ENCODE data around the gene ZBTB46.
"Not testable (repeated sequence)": the region's sequence is repeated elsewhere in the genome, so short reads cannot be mapped to it uniquely, and the experiment has no call there.

ZBTB46 gene

DNA sequence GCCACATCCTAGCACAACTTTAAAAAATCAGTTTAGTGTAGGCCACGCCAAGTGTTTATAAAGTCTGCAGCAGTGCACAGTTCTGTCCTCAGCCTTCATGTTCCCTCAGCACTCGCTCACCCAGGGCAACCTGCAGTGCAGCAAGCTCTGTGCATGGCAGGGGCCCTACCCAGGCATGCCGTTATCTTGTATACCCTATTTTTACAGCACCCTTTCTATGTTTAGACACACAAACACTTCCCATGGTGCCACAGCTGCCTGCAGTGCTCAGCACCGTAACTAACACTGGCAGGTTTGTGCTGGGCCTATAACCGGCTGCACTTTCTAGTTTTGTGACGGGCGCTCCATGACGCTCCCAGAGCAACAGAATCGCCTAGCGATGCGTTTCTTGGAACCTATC, 43.8 kb downstream of the ZBTB46 start:
- DNase-seq (ENCODE audit: low spot score), result no peak

DNA sequence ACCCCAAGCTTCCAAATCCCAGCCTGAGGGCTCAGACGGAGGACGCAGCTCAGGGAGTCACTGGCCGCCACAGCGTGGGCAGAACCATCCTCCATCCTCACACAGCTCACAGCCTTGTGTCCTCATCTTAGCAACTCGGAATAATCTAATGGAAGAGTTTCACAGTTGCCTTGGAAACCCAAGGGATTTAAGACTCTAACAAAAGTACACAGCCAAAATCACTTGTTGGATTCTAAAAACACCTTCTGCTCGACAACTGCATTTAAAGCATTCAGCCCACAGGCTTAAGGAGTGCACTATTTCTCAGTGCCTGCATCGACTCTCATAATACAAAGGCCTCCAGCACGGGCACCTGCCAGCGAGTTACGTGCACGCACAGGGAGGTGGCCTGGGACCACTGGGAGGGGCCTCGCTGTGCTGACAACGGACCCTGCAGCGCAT, 45.4 kb downstream of the ZBTB46 start:
- DNase-seq (ENCODE audit: low spot score), result no peak

GRCh38 chr20:63783970-63784369, 47.1 kb downstream of the ZBTB46 start:
- DNase-seq (ENCODE audit: low spot score), result no peak

- no peak for DNase-seq (ENCODE audit: low spot score)
Measured at GRCh38 chr20:63782521-63782971, 48.5 kb downstream of the ZBTB46 start.

DNA sequence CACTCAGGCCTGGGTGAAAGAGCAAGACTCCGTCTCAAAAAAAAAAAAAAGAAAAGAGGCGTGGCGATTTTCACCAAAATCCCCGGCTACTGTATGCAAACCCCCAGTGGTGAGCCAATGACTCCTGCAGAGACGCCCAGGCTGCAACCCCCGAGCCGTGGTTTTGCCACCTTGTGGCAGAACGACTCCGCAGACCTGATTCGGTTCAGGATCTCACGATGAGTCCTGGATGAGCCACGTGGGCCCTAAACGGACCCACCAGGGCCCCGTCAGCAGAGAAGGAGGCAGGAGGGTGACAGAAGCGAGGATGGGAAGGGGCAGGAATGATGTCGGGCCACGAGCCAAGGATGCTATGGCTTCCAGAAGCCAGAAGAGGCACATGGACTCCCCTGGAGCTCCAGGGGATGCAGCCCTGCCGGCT, 49.0 kb downstream of the ZBTB46 start:
- no peak for DNase-seq (ENCODE audit: low spot score)

DNA sequence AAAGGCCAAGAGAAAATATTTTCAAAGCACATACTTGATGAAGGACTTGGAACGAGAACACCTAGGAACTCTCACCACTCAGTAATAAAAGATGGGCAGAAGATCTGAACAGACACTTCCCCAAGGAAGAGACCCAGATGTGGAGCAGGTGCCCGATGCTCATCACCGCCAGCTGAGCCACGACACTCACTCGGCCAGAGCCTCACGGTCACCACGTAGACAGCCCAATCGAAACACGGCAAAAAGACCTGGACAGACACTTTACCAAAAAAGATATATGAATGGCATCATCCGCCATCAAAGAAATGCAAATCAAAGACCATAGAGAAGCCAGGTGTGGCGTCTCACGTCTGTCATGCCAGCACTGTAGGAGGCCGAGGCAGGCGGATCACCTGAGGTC, 49.9 kb downstream of the ZBTB46 start:
- DNase-seq (ENCODE audit: low spot score), result no peak

GRCh38 chr20:63778857-63779256, 52.2 kb downstream of the ZBTB46 start:
- DNase-seq (ENCODE audit: low spot score), result no peak

GRCh38 chr20:63778034-63778752, 52.9 kb downstream of the ZBTB46 start:
- peak; percentile 92 for DNase-seq (ENCODE audit: low spot score)

- DNase-seq (ENCODE audit: low spot score), result no peak
Measured at GRCh38 chr20:63777614-63778013, 53.5 kb downstream of the ZBTB46 start.

DNA sequence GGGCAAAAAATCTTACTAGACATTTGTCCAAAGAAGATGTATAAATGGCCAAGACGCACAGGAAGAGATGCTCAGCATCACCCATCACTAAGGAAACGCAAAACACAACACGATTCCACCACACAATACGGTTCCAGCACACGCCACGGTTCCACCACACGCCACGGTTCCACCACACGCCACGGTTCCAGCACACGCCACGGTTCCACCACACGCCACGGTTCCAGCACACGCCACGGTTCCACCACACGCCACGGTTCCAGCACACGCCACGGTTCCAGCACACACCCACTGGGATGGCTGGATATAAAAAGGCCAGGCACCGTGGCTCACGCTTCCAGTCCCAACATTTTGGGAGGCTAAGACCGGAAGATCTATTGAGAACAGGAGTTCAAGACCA, 54.2 kb downstream of the ZBTB46 start:
- DNase-seq (ENCODE audit: low spot score), result not testable (repeated sequence)

- peak; percentile 46 for DNase-seq (ENCODE audit: low spot score)
Measured at GRCh38 chr20:63775096-63775978, 55.7 kb downstream of the ZBTB46 start.

DNA sequence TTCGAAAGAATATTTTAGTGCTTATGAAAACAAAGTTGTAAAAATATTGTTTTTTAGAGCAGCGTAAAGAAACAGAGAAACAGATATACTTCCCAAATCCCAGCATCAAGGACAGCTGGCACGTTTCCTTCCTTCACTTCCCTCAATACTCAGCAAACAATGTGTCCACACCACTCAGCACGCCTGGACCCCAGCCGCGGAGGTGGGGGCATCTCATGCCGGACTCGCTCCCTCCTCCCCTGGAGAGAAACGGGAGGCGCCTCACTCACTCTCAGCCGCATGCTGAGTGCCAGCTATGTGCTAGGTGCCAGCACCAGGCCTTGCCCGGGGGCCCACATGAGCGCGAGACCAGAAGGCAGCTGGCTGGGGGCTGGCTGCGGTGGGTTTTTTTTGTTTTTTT, 56.8 kb downstream of the ZBTB46 start:
- peak; percentile 22 for DNase-seq (ENCODE audit: low spot score)

DNA sequence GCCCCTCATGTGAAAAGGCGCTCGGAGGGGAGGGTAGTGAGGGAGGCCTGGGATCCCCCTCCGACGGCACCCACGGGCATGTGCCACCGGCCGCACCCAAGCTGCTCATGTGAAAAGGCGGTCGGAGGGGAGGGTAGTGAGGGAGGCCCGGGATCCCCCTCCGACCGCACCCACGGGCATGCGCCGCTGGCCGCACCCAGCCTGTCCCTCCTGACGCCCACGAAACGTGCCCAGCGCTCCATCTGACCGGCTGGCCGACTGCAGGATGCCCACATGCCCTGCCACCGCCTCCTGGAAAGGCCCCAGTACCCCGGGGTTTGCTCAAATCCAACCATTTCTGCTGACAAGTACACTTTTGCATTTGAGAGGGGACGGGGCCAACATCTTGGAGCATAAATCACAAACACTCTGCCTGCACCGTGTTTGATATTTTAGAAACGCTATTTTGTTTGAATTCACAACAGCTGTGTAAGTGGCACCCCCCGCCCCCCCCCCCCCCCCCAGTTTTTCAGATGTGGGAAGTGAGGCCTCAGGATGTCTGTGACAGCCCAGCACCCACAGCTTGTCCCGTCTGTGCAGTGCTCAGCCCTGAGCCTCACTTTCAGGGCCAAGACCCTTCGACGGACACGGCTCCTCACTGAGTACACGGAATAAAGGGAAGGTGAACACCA, 57.4 kb downstream of the ZBTB46 start:
- DNase-seq (ENCODE audit: low spot score), result no peak

GRCh38 chr20:63772781-63773518, 58.1 kb downstream of the ZBTB46 start:
- no peak for DNase-seq (ENCODE audit: low spot score)

DNA sequence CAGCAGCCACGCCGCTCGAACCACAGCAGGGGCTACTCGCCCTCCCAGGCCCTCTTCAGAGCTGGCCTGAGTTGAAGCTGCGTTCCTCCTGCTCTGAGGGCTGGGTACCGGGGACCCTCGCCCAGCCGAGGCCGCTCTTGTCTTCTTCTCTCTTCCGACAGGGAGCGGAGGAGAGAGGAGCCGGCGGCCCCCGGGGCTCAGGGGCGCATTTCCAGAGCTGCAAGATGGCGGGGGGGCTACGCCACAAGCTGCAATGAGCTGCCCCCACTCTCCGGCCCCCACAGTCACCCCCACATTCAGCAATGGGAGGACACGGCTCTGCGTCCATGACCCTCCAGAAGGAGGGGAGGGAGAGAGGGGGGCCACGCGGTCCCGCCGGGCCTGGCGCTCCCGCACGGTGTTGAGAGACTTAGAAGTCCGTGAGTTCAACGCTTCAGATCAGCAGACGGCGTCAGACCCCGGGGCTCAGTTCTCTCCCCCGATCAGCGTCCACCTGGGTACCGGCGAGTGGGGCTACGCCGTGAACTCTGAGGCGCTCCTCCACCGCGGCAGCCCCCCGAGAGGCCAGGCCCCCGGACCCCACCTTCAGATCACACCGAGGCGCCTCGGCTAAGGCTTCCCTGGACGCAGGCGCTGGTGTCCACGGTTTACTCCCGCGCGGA, 59.9 kb downstream of the ZBTB46 start:
- DNase-seq (ENCODE audit: low spot score), result no peak

DNA sequence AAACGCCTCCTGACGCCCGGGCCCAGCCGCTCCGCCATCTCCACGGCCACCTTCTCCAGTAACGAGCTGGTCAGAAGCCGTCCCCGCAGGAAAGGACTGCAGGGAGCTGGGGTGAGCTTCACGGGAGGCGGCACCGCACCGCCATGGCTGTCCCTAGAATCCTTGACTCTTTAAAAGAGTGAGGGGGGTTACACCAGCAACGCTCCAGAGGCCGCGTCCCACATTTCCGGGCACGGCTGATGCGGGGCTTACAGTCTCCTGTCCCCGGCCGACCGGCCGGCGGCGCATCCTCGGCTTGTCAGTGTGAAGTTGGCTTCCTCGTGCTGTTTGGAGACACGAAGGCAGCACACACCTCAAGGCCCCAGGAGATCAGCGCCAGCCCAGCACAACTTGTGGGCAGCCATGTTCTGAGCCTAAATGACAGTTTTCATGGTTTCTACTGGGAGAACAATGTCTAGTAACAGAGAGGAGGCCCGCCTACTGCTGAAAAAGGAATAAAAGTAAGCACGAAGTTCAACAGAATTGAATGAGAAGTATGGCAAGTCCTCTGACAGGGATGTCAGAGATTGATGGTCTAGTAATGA, 61.1 kb downstream of the ZBTB46 start:
- DNase-seq (ENCODE audit: low spot score), result no peak

DNA sequence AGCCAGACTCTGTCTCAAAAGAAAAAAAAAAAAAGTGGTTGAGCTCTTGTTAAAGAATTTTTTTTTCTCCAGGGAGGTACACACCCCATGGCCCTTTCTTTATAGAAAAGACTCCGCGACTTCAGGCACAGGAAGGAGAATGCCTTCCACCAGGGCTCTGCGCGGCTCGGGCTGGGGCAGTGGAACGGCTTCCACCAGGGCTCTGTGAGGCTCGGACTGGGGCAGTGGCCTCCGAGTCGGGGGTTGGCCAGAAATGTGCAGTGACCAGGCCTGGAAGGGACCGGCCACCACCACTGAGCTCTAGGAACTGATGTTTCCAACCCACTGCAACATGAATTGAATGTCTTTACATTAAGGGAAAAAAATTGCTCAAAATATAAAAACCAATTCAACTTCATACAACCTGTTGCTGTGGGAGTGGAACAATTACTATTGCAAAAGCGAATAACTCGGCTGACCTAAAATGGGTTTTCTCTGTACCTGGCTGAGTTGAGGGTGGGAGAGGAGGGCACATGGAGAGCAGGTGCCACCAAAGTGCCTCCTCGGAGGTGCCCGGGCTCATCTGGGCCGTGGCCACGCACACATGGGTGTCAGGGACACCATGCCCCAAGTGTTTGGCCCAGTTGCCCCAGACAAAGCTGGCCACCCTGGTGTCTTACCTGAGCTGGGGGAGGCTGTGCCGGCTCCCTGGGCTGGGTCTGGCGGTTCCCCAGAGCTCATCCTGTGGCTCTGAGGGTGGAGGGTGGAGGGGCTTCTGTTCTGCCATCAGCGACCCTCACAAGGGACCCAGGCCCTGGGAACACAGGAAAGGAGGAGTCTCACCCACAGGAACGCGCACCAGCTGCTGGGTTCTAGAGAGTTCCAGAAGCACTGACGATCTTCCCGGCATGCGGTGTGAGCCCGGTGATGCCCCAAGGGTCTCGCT, 62.2 kb downstream of the ZBTB46 start:
- DNase-seq (ENCODE audit: low spot score), result no peak

DNA sequence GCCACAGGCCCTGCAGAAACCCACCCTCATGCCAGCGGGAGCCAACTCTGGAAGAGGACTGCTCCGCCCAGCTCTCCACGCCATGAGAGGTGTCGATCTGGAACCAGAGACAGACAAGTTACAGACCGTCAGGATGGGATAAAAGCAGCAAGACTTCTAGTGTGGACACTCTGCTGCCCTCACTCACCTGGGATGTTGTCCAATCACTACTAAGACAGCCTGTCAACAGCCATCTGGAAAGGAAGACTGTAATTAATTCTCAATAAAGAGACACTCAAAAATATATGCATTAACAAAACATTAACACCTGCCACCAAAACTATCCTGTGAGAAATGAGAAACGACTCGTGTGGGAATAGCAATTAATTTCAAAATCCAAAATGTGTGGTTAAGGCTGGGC, 63.2 kb downstream of the ZBTB46 start:
- no peak for DNase-seq (ENCODE audit: low spot score)

GRCh38 chr20:63767456-63767855, 63.6 kb downstream of the ZBTB46 start:
- DNase-seq (ENCODE audit: low spot score), result no peak
